A673 (cell line): ENCODE data around the gene RERE.

Source experiments
- EZH2 ChIP-seq: fragments of 200-600 bp; sonication (generic); IDR thresholded peaks from 2 replicates; pipeline ENCODE4 v1.6.1; 2017; ENCODE audit warnings: borderline replicate concordance, low read depth, mild to moderate bottlenecking, mixed read lengths, antibody characterized with exemption, low read length; ENCODE audit not compliant: poor library complexity, severe bottlenecking
- TF ChIP-seq, protein P1 (sequence below): fragments of 300-800, 200-600 bp; sonication (generic); conservative IDR thresholded peaks from 2 replicates; pipeline ENCODE4 v1.5.1; 2017; ENCODE audit warnings: low read depth, mild to moderate bottlenecking, antibody characterized with exemption, low read length, moderate library complexity, mixed read lengths

DNA sequence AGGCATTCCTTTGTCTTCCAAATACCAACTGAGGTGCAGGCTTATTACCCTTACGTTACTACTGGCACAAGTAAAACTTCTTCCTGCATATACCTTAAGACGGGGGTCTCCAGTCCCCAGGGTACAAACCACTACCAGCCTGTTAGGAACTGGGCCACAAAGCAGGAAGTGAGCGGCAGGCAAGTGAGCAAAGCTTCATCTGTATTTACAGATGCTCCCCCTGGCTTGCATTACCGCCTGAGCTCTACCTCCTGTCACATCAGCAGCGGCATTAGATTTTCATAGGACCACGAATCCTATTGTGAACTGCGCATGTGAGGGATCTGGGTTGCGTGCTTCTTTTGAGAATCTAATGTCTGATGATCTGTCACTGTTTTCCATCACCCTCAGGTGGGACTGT is 386.4 kb downstream of the RERE start:
- TF ChIP-seq, protein P1, sequence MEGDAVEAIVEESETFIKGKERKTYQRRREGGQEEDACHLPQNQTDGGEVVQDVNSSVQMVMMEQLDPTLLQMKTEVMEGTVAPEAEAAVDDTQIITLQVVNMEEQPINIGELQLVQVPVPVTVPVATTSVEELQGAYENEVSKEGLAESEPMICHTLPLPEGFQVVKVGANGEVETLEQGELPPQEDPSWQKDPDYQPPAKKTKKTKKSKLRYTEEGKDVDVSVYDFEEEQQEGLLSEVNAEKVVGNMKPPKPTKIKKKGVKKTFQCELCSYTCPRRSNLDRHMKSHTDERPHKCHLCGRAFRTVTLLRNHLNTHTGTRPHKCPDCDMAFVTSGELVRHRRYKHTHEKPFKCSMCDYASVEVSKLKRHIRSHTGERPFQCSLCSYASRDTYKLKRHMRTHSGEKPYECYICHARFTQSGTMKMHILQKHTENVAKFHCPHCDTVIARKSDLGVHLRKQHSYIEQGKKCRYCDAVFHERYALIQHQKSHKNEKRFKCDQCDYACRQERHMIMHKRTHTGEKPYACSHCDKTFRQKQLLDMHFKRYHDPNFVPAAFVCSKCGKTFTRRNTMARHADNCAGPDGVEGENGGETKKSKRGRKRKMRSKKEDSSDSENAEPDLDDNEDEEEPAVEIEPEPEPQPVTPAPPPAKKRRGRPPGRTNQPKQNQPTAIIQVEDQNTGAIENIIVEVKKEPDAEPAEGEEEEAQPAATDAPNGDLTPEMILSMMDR: peak; percentile 26; the same call in 1 of the 2 replicates
- no peak for TF ChIP-seq EZH2
